ENCODE data around the gene ARRDC1. TPM values are rescaled to one million over a fixed set of nuclear protein-coding genes. Genes with fewer than 3 reads are reported as not detected.

Gene ARRDC1
- total RNA-seq, 1 donor from 2014 or later = 28.7 TPM

GRCh38 chr9:137642118-137642601, 36.7 kb downstream of the ARRDC1 start:
- H3K27me3 Mint-ChIP-seq (ENCODE audit: unreplicated experiment) = no peaks in the 10 kb centered on the region
- H3K9me3 Mint-ChIP-seq (ENCODE audit: unreplicated experiment) = no peaks in the 10 kb centered on the region
- H3K27ac Mint-ChIP-seq (ENCODE audit: unreplicated experiment) = no peak overlapping the region
- peaks cover 13% of the 10 kb centered on the region for H3K4me1 Mint-ChIP-seq (ENCODE audit: unreplicated experiment)
- DNase-seq (ENCODE audit: extremely low spot score, unreplicated experiment) = no peak
- no peak overlapping the region for H3K4me3 Mint-ChIP-seq (ENCODE audit: unreplicated experiment)
- TF ChIP-seq CTCF (IDR thresholded peaks at IDR 0.05) = no peak
- H3K36me3 Mint-ChIP-seq (ENCODE audit: unreplicated experiment) = peaks cover 11% of the 10 kb centered on the region

- Mint-ChIP-seq H3K27me3 (ENCODE audit: unreplicated experiment) (no peaks in the 10 kb centered on the region), H3K4me3 (ENCODE audit: unreplicated experiment) (no peak overlapping the region), H3K4me1 (ENCODE audit: unreplicated experiment) (peaks cover 13% of the 10 kb centered on the region), H3K36me3 (ENCODE audit: unreplicated experiment) (peaks cover 12% of the 10 kb centered on the region), H3K27ac (ENCODE audit: unreplicated experiment) (no peak overlapping the region), H3K9me3 (ENCODE audit: unreplicated experiment) (no peaks in the 10 kb centered on the region)
- no peak for TF ChIP-seq CTCF (IDR thresholded peaks at IDR 0.05)
- no peak for DNase-seq (ENCODE audit: extremely low spot score, unreplicated experiment)
Measured at GRCh38 chr9:137642892-137643291, 37.4 kb downstream of the ARRDC1 start.

GRCh38 chr9:137643921-137644320, 38.4 kb downstream of the ARRDC1 start:
- H3K9me3 Mint-ChIP-seq (ENCODE audit: unreplicated experiment) = no peaks in the 10 kb centered on the region
- no peaks in the 10 kb centered on the region for H3K27me3 Mint-ChIP-seq (ENCODE audit: unreplicated experiment)
- H3K27ac Mint-ChIP-seq (ENCODE audit: unreplicated experiment) = no peak overlapping the region
- peaks cover 18% of the 10 kb centered on the region for H3K4me1 Mint-ChIP-seq (ENCODE audit: unreplicated experiment)
- no peak for TF ChIP-seq CTCF (IDR thresholded peaks at IDR 0.05)
- H3K4me3 Mint-ChIP-seq (ENCODE audit: unreplicated experiment) = no peak overlapping the region
- DNase-seq (ENCODE audit: extremely low spot score, unreplicated experiment) = no peak
- peaks cover 14% of the 10 kb centered on the region for H3K36me3 Mint-ChIP-seq (ENCODE audit: unreplicated experiment)

GRCh38 chr9:137645211-137645610, 39.7 kb downstream of the ARRDC1 start:
- Mint-ChIP-seq H3K27ac (ENCODE audit: unreplicated experiment) (no peak overlapping the region), H3K4me3 (ENCODE audit: unreplicated experiment) (no peak overlapping the region), H3K9me3 (ENCODE audit: unreplicated experiment) (no peaks in the 10 kb centered on the region), H3K4me1 (ENCODE audit: unreplicated experiment) (peaks cover 11% of the 10 kb centered on the region), H3K27me3 (ENCODE audit: unreplicated experiment) (no peaks in the 10 kb centered on the region), H3K36me3 (ENCODE audit: unreplicated experiment) (peaks cover 19% of the 10 kb centered on the region)
- TF ChIP-seq CTCF (IDR thresholded peaks at IDR 0.05) = no peak
- no peak for DNase-seq (ENCODE audit: extremely low spot score, unreplicated experiment)

GRCh38 chr9:137646341-137646740, 40.9 kb downstream of the ARRDC1 start:
- H3K36me3 Mint-ChIP-seq (ENCODE audit: unreplicated experiment) = peaks cover 20% of the 10 kb centered on the region
- H3K27me3 Mint-ChIP-seq (ENCODE audit: unreplicated experiment) = no peaks in the 10 kb centered on the region
- peaks cover 11% of the 10 kb centered on the region for H3K4me1 Mint-ChIP-seq (ENCODE audit: unreplicated experiment)
- no peak overlapping the region for H3K4me3 Mint-ChIP-seq (ENCODE audit: unreplicated experiment)
- no peak for TF ChIP-seq CTCF (IDR thresholded peaks at IDR 0.05)
- H3K9me3 Mint-ChIP-seq (ENCODE audit: unreplicated experiment) = no peaks in the 10 kb centered on the region
- no peak for DNase-seq (ENCODE audit: extremely low spot score, unreplicated experiment)
- no peak overlapping the region for H3K27ac Mint-ChIP-seq (ENCODE audit: unreplicated experiment)
